ENCODE measurements around the gene MET.
"Not testable (repeated sequence)": the region's sequence is repeated elsewhere in the genome, so short reads cannot be mapped to it uniquely, and the experiment has no call there.

MET gene

GRCh38 chr7:116751070-116751469, 79.1 kb downstream of the MET start:
- not testable (repeated sequence) for DNase-seq (ENCODE audit: low read depth in 3 of 3, low spot score in 1 of 3)

- DNase-seq (ENCODE audit: low read depth in 3 of 3, low spot score in 1 of 3) = no peak
Observed at GRCh38 chr7:116752305-116753074, 80.5 kb downstream of the MET start.

DNA sequence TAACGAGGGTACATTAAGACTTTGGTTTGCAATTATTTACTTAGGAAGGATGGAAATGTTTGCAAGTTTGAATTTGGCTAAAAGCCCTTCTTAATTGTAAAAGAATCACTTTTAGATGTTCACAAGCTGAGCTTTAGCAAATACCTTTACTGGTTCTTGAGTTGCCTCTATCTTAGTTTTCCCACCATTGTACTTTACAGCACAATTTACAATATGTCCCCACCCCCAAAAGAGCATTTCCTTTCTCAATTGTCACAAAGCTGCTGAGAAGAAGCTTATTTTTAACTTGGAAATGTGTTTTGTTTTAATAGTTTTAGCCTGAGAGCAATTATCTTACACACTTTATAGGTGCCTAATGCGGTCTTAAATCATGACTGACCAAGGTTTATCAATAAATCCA, 81.1 kb downstream of the MET start:
- no peak for DNase-seq (ENCODE audit: low read depth in 3 of 3, low spot score in 1 of 3)

DNA sequence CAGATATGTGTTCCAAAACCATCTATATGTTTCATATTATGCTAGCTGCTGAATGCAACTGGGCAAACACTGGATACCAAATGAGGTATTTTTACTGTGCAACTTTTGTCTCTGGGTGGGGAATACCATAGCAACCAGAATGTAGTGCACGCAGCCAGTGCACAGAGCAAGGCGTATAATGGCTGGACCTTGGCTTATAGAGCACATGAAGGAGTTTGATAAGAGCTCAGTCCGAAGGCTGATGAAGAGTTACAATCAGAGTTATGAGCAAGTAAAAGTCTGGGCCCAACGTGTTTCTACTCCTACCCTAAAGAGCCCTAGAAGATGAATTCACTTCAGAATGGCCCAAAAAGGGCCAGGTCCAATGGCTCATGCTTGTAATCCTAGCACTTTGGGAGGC, 82.2 kb downstream of the MET start:
- no peak for DNase-seq (ENCODE audit: low read depth in 3 of 3, low spot score in 1 of 3)

DNA sequence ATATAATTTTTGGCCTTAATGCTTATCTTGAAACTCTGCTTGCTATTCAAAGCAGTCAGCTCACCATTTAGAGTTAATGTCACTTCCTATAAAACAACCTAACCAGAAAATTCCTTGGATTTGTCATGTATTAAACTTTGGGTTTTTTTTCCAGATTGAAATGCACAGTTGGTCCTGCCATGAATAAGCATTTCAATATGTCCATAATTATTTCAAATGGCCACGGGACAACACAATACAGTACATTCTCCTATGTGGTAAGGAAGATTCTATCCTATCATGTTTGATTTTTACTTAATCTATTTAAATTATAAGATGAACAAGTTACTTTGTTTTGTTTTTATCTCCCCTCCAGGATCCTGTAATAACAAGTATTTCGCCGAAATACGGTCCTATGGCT, 85.3 kb downstream of the MET start:
- no peak for DNase-seq (ENCODE audit: low read depth in 3 of 3, low spot score in 1 of 3)

DNA sequence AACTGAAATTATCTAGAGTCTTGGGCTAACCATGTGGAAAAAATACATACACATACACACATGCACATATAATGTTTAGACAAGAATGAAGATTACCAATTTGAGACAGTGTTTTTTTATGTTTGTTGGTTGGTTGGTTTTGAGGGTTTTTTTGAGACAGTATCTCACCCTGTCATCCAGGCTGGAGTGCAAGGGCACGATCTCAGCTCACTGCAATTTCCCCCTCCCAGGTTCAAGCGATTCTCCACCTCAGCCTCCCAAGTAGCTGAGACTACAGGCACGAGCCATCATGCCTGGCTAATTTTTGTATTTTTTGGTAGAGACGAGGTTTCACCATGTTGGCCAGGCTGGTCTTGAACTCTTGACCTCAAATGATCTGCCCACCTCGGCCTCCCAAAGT, 87.6 kb downstream of the MET start:
- DNase-seq (ENCODE audit: low read depth in 3 of 3, low spot score in 1 of 3) = not testable (repeated sequence)

DNA sequence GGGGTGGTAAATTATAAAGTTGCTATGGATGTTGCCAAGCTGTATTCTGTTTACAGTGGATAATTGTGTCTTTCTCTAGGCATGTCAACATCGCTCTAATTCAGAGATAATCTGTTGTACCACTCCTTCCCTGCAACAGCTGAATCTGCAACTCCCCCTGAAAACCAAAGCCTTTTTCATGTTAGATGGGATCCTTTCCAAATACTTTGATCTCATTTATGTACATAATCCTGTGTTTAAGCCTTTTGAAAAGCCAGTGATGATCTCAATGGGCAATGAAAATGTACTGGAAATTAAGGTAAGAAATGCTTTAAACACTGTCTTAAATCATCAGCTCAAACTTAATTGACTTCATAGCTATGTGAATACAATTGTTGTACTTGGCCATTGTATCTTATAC, 91.0 kb downstream of the MET start:
- DNase-seq (ENCODE audit: low read depth in 3 of 3, low spot score in 1 of 3) = no peak

DNA sequence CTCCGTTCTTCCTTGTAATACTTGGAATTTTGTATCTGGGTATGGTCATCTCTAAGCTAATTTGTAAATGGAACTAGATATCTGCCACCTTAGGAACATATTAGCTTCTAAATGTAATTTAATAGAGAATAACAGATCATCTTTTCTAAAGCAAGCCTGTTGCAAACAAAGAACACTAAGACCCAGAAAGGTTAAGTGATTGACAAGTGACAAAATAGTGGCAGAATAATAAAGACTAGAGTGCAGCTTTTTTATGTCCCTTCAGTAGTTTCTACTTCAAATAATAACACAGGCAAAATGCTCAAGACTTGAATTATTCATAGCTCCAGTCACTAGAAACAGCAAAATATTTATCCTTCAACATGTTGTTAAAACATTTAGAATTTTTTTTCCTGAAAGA, 91.7 kb downstream of the MET start:
- no peak for DNase-seq (ENCODE audit: low read depth in 3 of 3, low spot score in 1 of 3)

GRCh38 chr7:116766881-116767280, 94.9 kb downstream of the MET start:
- DNase-seq (ENCODE audit: low read depth in 3 of 3, low spot score in 1 of 3) = no peak

- DNase-seq (ENCODE audit: low read depth in 3 of 3, low spot score in 1 of 3) = no peak
Observed at GRCh38 chr7:116769546-116769945, 97.5 kb downstream of the MET start.

DNA sequence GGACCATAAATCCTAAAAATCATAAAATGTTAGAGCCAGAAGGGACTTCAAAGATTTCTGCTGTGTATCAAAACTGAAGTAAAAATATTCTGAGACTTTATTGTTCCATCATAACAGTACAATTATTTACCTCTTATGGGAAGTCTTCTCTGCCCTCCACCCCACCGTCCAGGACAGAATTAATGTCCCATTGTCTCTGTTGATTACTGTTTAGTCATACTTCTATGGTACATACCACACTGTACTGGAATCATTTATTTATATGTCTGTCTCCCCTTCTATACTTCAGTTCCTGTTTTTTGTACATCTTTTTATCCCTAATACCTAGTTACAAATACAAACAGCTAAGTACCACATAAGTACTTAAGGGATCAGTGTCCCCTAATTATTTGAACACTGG, 98.9 kb downstream of the MET start:
- DNase-seq (ENCODE audit: low read depth in 3 of 3, low spot score in 1 of 3) = no peak

GRCh38 chr7:116771640-116772039, 99.6 kb downstream of the MET start:
- DNase-seq (ENCODE audit: low read depth in 3 of 3, low spot score in 1 of 3) = no peak

- no peak for DNase-seq (ENCODE audit: low read depth in 3 of 3, low spot score in 1 of 3)
Observed at GRCh38 chr7:116772423-116772863, 100.4 kb downstream of the MET start.

DNA sequence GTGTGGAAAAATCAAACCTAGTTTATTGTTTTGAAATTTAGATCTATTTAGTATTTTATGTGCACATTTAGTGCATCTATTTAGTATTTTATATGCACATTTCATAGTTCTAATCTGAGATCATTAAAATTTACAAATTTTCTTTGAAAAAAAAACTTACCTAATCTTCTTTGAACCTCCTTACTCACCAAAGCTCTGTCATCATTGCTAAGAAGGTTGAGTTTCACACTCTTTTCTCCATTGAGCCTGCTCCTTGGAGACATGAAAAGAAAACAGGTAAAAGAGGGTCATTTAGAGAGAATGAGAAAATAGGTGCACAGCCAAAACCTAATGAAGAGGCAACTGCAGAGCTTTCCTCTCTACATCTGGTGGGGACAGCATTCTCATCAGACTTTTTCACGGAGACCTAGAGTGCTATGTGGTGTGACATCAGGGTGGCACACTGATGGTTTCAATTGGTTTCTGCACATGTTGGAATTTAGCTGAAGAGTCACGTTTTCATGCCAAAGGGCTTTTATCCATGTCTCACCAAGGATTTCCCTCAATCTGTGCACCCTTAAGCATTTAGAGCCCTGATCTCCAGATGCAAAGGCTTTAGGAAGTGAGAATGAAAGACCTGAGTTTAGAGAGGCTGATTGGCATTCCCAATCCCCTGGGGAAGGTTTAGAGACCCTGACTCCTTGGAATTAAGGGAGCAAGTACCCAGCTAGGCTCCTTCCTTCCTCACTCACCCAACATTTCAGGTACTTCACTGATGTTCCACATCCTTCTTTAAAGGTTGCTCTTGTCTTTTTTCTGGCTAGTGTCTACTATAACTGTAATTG, 101.1 kb downstream of the MET start:
- no peak for DNase-seq (ENCODE audit: low read depth in 3 of 3, low spot score in 1 of 3)

DNA sequence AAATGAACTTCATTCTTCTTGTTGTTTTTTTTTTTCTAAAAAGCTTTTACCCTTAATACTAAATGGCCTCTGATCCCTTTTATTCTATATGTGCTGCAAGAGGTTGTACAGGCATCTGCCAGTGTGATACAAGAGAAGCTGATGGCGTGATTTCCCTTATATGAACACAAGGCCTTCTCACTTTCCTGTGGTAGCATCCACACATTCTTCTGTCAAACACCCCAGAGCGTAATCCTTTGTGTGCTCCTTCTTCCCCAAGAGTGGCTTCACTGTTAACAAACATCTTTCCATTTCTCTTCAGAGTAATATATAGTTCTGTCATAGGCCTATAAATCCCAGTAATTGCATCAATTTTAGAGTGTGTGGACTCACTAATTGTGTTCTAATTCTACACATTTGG, 104.0 kb downstream of the MET start:
- DNase-seq (ENCODE audit: low read depth in 3 of 3, low spot score in 1 of 3) = no peak

GRCh38 chr7:116776610-116777289, 104.8 kb downstream of the MET start:
- DNase-seq (ENCODE audit: low read depth in 3 of 3, low spot score in 1 of 3) = no peak

DNA sequence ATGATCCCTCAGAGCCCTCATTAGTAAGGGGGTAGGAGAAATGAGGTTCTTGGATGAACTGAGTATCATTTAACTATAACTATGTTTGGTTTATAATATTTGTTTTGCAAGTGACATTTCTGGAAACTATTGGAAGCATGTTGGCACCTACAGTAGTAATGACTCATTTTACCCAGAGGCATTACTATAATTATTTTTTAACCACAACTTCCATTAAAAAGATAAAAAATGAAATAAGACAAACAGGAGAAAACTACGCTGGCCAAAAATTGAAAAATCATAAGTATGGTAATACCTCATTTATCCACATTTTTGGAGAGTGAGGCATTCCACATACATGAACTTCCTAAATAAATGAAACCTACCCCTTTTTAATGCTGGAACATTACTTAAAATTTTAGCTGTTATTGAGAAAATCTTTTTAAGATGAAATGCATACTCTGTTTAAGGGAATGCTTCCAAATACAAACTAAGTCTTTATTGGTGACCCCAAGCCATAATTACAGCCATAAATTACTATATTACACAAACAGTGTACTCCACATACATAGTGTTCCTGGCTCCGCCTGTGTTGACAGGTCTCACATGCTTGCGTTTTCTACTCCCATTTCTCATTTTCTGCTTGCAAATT, 105.8 kb downstream of the MET start:
- DNase-seq (ENCODE audit: low read depth in 3 of 3, low spot score in 1 of 3) = no peak

- DNase-seq (ENCODE audit: low read depth in 3 of 3, low spot score in 1 of 3) = no peak
Observed at GRCh38 chr7:116779216-116779615, 107.2 kb downstream of the MET start.

GRCh38 chr7:116779931-116780330, 107.9 kb downstream of the MET start:
- no peak for DNase-seq (ENCODE audit: low read depth in 3 of 3, low spot score in 1 of 3)

DNA sequence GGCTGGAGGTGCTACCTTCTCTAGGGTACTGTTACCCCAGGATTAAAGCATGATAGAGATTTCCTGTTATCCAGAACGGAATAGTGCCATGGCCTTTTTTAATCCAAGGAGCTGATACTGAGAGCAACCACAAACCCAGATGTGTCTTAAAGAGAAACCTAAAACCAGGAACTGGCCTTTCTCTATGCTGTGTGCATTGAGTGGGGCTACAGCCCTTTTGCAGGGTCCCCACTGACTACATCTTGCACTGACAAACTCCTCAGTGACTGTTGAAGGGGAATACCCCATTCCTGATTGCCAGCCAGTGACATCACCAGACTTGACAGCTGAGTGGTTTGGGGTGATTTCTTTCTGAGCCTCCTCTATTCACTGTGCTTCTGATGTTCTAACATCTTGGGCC, 108.5 kb downstream of the MET start:
- no peak for DNase-seq (ENCODE audit: low read depth in 3 of 3, low spot score in 1 of 3)

DNA sequence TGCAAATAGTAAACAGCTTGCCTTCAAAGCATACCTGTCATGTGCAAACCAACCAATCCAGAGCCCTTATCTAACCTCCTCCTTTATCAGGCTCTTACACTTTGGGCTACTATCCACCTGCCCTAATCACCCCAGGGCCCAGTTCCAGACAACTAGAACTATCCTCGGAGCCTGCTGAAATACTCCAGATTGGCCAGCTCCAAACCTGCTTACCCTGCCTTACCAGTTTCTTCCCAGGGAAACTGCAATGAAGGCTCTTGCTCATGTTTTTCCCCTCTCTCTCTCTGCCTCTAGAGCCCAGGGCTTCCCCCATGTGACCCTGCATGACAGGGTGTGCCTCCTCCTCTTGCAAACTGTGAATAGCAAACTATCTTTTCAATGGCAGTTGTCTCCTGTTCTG, 109.0 kb downstream of the MET start:
- no peak for DNase-seq (ENCODE audit: low read depth in 3 of 3, low spot score in 1 of 3)

All from stimulated activated CD4-positive, alpha-beta T cell treated with anti-CD3 and anti-CD28 coated beads, TNF-alpha, amount 100 ng/mL, for 1 hour (primary cell).